ENCODE data around the gene TM9SF1.

DNA sequence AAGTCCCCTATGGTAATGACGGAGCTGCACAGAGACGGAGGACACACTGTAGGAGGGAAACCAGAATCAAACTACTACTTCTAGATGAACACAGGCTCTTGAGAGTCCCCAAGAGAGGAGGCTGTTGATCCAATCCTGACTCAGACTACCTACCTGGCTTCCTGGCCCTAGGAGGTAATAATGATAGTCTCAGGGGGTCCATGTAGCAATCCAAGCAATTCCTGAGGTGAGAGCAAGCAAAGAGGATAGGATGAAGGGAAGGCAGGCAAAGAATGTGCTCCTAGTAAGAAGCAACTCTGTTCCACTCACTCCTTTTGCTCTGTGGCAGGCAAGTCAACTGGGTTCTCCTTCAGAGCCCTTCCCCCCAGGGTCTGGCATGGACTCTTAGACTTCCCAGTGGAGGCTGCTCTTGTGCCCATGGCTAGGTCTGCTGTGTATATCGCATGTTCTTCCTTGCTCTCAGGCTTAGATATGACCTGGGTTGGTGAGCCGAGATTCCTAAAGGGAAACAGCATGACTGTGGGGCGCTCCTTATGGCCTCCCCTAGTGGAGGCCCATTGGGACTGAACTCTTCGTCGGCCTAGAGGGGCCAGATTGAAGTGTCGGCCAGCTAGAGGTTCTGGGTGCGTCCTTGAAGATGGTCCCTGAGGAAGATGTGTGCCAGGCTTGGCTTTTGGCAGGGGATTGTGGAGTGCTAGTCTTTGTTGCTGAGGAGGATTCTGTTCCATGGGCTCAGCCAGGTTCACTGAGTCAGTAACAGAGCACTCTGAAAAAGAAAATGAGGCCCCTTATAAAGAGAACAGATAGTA lies 45.1 kb upstream of the TM9SF1 start:
- TF ChIP-seq CTCF (IDR thresholded peaks at IDR 0.05) (no peak), EZH2 (IDR thresholded peaks at IDR 0.05) (no peak), EZH2phosphoT487 (IDR thresholded peaks at IDR 0.05) (no peak)
